OCI-LY7 (cell line): ENCODE data around the gene PAK6. TPM values are rescaled to one million over a fixed set of nuclear protein-coding genes. Genes with fewer than 3 reads are reported as not detected.
A peak's percentile ranks its signal among the peaks of the same experiment; 100 is the strongest.

Experiments used
- BruUV-seq: library from RNA; stranded (reverse); fragments of 400-500 nt; replicated peaks from 2 replicates; lab custom pipeline; 2021; lab: Mats Ljungman, UMichigan
- CTCF ChIA-PET: fragments of 300-600 bp; sonication (Branson Sonifier 250); formaldehyde crosslinking; loops from one replicate; lab custom pipeline; 2022; ENCODE audit warnings: antibody characterized with exemption; ENCODE audit not compliant: unreplicated experiment; lab: Charles Lee
- POLR2A ChIA-PET: fragments of 300-600 bp; sonication (Branson Sonifier 250); formaldehyde crosslinking; loops from one replicate; lab custom pipeline; 2022; ENCODE audit warnings: antibody characterized with exemption; lab: Charles Lee
- DNase-seq: peaks from one replicate; pipeline ENCODE4 v3.0.0-alpha.2; 2015; ENCODE audit warnings: low spot score
- H2AFZ ChIP-seq: fragments of 200-600 bp; sonication (generic), shearing (Covaris generic); 2 replicates; pipeline ENCODE4 v1.6.1; 2014; ENCODE audit warnings: mild to moderate bottlenecking, antibody characterized with exemption, low read length, moderate library complexity
- H3K27ac ChIP-seq: fragments of 200-600 bp; sonication (generic); 2 replicates; pipeline ENCODE4 v1.5.1; 2014; ENCODE audit warnings: mixed run types, low read depth, mild to moderate bottlenecking, moderate library complexity, low read length, inconsistent platforms; ENCODE audit not compliant: poor library complexity, severe bottlenecking
- H3K36me3 ChIP-seq: fragments of 200-600 bp; sonication (generic); 2 replicates; pipeline ENCODE4 v1.6.1; 2014; ENCODE audit warnings: mild to moderate bottlenecking, antibody characterized with exemption, low read length, moderate library complexity, mixed read lengths; ENCODE audit not compliant: insufficient read depth
- H3K4me1 ChIP-seq: fragments of 200-600 bp; sonication (generic); 2 replicates; pipeline ENCODE4 v1.5.1; 2014; ENCODE audit warnings: mild to moderate bottlenecking, low read length; ENCODE audit not compliant: insufficient read depth, poor library complexity, severe bottlenecking
- H3K4me2 ChIP-seq: fragments of 200-600 bp; sonication (generic); 2 replicates; pipeline ENCODE4 v1.6.1; 2014; ENCODE audit warnings: mild to moderate bottlenecking, low read length
- H3K4me3 ChIP-seq: fragments of 200-600 bp; sonication (generic); 2 replicates; pipeline ENCODE4 v1.5.1; 2014; ENCODE audit warnings: mild to moderate bottlenecking, low read depth, low read length; ENCODE audit not compliant: poor library complexity, severe bottlenecking
- H3K79me2 ChIP-seq: fragments of 200-600 bp; sonication (generic); 2 replicates; pipeline ENCODE4 v1.6.1; 2016; ENCODE audit warnings: low read depth, mild to moderate bottlenecking, low read length, moderate library complexity, mixed read lengths; ENCODE audit not compliant: insufficient read depth
- H3K9me2 ChIP-seq: fragments of 200-600 bp; sonication (generic); 2 replicates; pipeline ENCODE4 v1.6.1; 2016; ENCODE audit warnings: mild to moderate bottlenecking, low read length, mixed read lengths; ENCODE audit not compliant: insufficient read depth
- H3K9me3 ChIP-seq: fragments of 200-600 bp; sonication (generic); 2 replicates; pipeline ENCODE4 v1.6.1; 2014; ENCODE audit warnings: mild to moderate bottlenecking, mixed run types, low read length, mixed read lengths
- H4K20me1 ChIP-seq: fragments of 200-600 bp; sonication (generic); 2 replicates; pipeline ENCODE4 v1.6.1; 2014; ENCODE audit warnings: mild to moderate bottlenecking, antibody characterized with exemption, low read length, moderate library complexity, mixed read lengths; ENCODE audit not compliant: insufficient read depth
- CTCF ChIP-seq: fragments of 200-600 bp; sonication (generic); conservative IDR thresholded peaks from 2 replicates; pipeline ENCODE4 v1.5.1; 2014; ENCODE audit warnings: mild to moderate bottlenecking, antibody characterized with exemption, low read length, moderate library complexity, mixed read lengths
- EZH2phosphoT487 ChIP-seq: fragments of 200-600 bp; sonication (generic); IDR thresholded peaks from 2 replicates; pipeline ENCODE4 v1.6.1; 2018; ENCODE audit warnings: low read depth, borderline replicate concordance, mild to moderate bottlenecking, mixed run types, antibody characterized with exemption, low read length, moderate library complexity, mixed read lengths
- intact Hi-C: fragments of 100-400 bp; cut with micrococcal nuclease; formaldehyde crosslinking; loops from one replicate; pipeline ENCODE4 v1.10.0; 2022; ENCODE audit not compliant: unreplicated experiment
- total RNA-seq, 2 experiments: library from RNA; depleted of rRNA in 1 of 2; stranded (reverse); fragments of >200 nt in 1 of 2; shearing (Covaris generic) in 1 of 2; gene quantifications; 2 replicates each; pipeline ENCODE4 v1.2.3, GENCODE V29; 2014 to 2022

Gene PAK6
- total RNA-seq, 2 experiments from 2014 or later, result 0.03 TPM; not detected in 1

DNA sequence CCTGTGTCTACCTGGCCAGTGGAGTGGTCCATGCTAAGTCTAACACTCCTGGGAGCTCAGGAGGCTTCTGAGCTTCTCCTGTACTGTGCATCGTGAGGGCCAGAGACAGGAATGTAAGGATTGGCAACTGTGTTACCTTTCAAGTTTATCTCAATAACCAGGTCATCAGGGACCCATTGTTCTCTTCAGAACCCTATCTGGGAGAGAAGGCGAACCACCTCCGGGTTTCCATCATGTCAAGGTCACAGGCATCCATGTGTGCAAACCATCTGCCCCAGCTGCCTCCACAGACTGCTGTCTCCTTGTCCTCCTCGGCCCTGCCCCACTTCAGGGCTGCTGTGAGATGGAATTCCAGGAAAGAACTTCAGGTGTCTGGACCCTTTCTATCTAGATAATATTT, 38.1 kb downstream of the PAK6 start:
- H3K9me3 ChIP-seq, result no peaks in the 10 kb centered on the region
- H3K36me3 ChIP-seq, result no peaks in the 10 kb centered on the region; the same call in 1 of the 2 replicates
- intact Hi-C loops, result no loop called here
- H2AFZ ChIP-seq, result no peak overlapping the region
- no peak for DNase-seq
- H3K4me1 ChIP-seq, result peaks cover 13% of the 10 kb centered on the region
- ChIA-PET POLR2A (no interaction called here), CTCF (no interaction called here)
- no peaks in the 10 kb centered on the region for H3K79me2 ChIP-seq
- TF ChIP-seq CTCF (no peak), EZH2phosphoT487 (no peak)
- no TSS peak for BruUV-seq
- H4K20me1 ChIP-seq, result no peaks in the 10 kb centered on the region
- no peaks in the 10 kb centered on the region for H3K9me2 ChIP-seq
- H3K4me2 ChIP-seq, result peak overlapping the region; percentile 55
- no peak overlapping the region for H3K4me3 ChIP-seq
- no peak overlapping the region for H3K27ac ChIP-seq

- no peak overlapping the region for H3K27ac ChIP-seq
- H3K4me2 ChIP-seq, result peak overlapping the region; percentile 55
- intact Hi-C loops, result no loop called here
- peaks cover 13% of the 10 kb centered on the region for H3K4me1 ChIP-seq
- no peaks in the 10 kb centered on the region; the same call in 1 of the 2 replicates for H3K36me3 ChIP-seq
- no peak overlapping the region for H3K4me3 ChIP-seq
- DNase-seq, result peak; percentile 20
- no peaks in the 10 kb centered on the region for H3K79me2 ChIP-seq
- CTCF ChIA-PET, result no interaction called here
- no peak overlapping the region for H2AFZ ChIP-seq
- H3K9me2 ChIP-seq, result no peaks in the 10 kb centered on the region
- no peaks in the 10 kb centered on the region for H3K9me3 ChIP-seq
- POLR2A ChIA-PET, result no interaction called here
- BruUV-seq, result no TSS peak
- TF ChIP-seq CTCF (no peak), EZH2phosphoT487 (no peak)
- no peaks in the 10 kb centered on the region for H4K20me1 ChIP-seq
Observed at GRCh38 chr15:40277471-40277870, 38.6 kb downstream of the PAK6 start.

- TF ChIP-seq EZH2phosphoT487 (no peak), CTCF (no peak)
- BruUV-seq, result no TSS peak
- Histone ChIP-seq H3K79me2 (no peaks in the 10 kb centered on the region), H3K9me3 (no peaks in the 10 kb centered on the region), H3K36me3 (no peaks in the 10 kb centered on the region; the same call in 1 of the 2 replicates), H3K9me2 (no peaks in the 10 kb centered on the region), H3K27ac (no peak overlapping the region), H3K4me3 (no peak overlapping the region), H2AFZ (no peak overlapping the region), H3K4me1 (peaks cover 13% of the 10 kb centered on the region), H4K20me1 (no peaks in the 10 kb centered on the region), H3K4me2 (peak overlapping the region; percentile 55; the same call in 1 of the 2 replicates)
- ChIA-PET POLR2A (no interaction called here), CTCF (no interaction called here)
- DNase-seq, result no peak
- intact Hi-C loops, result no loop called here
Observed at GRCh38 chr15:40278026-40278425, 39.2 kb downstream of the PAK6 start.
